VCaP (cell line): Measurements from ENCODE around the gene ESPL1.
A peak's percentile ranks its signal among the peaks of the same experiment; 100 is the strongest.

Experiments
- H3K27ac ChIP-seq: fragments of 450-650 bp; 2 replicates; pipeline ENCODE4 v1.5.1; 2017
- CTCF ChIP-seq: fragments of 450-650 bp; conservative IDR thresholded peaks from 2 replicates; pipeline ENCODE4 v1.5.1; 2017; ENCODE audit warnings: mild to moderate bottlenecking, moderate library complexity

ESPL1 gene

GRCh38 chr12:53267999-53268629, at the start of gene ESPL1:
TSS of gene ESPL1 (plus strand) at chr12:53268299. CDS start at chr12:53268767, 468 bp downstream.
- peak; percentile 36; the same call in 1 of the 2 replicates for TF ChIP-seq CTCF

GRCh38 chr12:53218551-53219291, 49.4 kb upstream of the ESPL1 start:
- peak overlapping the region; percentile 94; the same call in 1 of the 2 replicates for H3K27ac ChIP-seq
- TF ChIP-seq CTCF = no peak

More at GRCh38 chr12:53267999-53268629, at the start of gene ESPL1:
- peak within 1 kb of the TSS; percentile 70; the same call in 1 of the 2 replicates for H3K27ac ChIP-seq

- H3K27ac ChIP-seq = peak overlapping the region; percentile 94
- TF ChIP-seq CTCF = no peak
Measured at GRCh38 chr12:53219292-53219955, 48.7 kb upstream of the ESPL1 start.

- no peak for TF ChIP-seq CTCF
- H3K27ac ChIP-seq = peak overlapping the region; percentile 94
Measured at GRCh38 chr12:53219956-53220693, 48.0 kb upstream of the ESPL1 start.

- TF ChIP-seq CTCF = no peak
- peak overlapping the region; percentile 94 for H3K27ac ChIP-seq
Measured at GRCh38 chr12:53220694-53221202, 47.4 kb upstream of the ESPL1 start.

GRCh38 chr12:53221203-53222080, 46.7 kb upstream of the ESPL1 start:
- peak overlapping the region; percentile 94 for H3K27ac ChIP-seq
- peak; percentile 41 for TF ChIP-seq CTCF
